Right ventricle myocardium superior (tissue), 1 donor: Measurements from ENCODE around the gene ARHGEF6. TPM values are rescaled to one million over a fixed set of nuclear protein-coding genes. Genes with fewer than 3 reads are reported as not detected.

Experiments used
- ATAC-seq: fragments of 200-7000 bp; cut with Tn5 transposase; one replicate; pipeline ENCODE4 v1.9.1; 2020; ENCODE audit warnings: mild to moderate bottlenecking; ENCODE audit not compliant: poor library complexity
- DNase-seq: peaks from one replicate; pipeline ENCODE4 v3.0.0-alpha.2; 2020
- intact Hi-C: fragments of 100-400 bp; cut with DNase I; formaldehyde crosslinking; loops from one replicate; pipeline ENCODE4 v1.11.2; 2022
- total RNA-seq: library from RNA; stranded (reverse); fragmentation: NEBNext Ultra II Directional; extraction: Animal tissue kit (Norgen Biotek cat#: 25700); gene quantifications from one replicate; pipeline ENCODE4 v1.2.1, GENCODE V29; 2021
- donor health status: DM: no; HTN: yes; CAD: no; lungs with severe emphysema.

ARHGEF6 gene
- total RNA-seq, 1 donor from 2014 or later = 36.8 TPM

GRCh38 chrX:136665258-136665900 lies 115.4 kb downstream of the ARHGEF6 start:
- ATAC-seq = no peak
- intact Hi-C loops = no loop called here
- no peak for DNase-seq

GRCh38 chrX:136662976-136663375 lies 117.8 kb downstream of the ARHGEF6 start:
- intact Hi-C loops = no loop called here
- no peak for DNase-seq
- no peak for ATAC-seq

- intact Hi-C loops = no loop called here
- ATAC-seq (no peak), DNase-seq (no peak)
Measured at GRCh38 chrX:136662104-136662503, 118.6 kb downstream of the ARHGEF6 start.

- intact Hi-C loops = no loop called here
- ATAC-seq (no peak), DNase-seq (no peak)
Measured at GRCh38 chrX:136660896-136661295, 119.8 kb downstream of the ARHGEF6 start.

GRCh38 chrX:136659174-136659573 lies 121.6 kb downstream of the ARHGEF6 start:
- intact Hi-C loops = no loop called here
- no peak for ATAC-seq
- no peak for DNase-seq

- intact Hi-C loops = no loop called here
- ATAC-seq (no peak), DNase-seq (no peak)
Measured at GRCh38 chrX:136658151-136658550, 122.6 kb downstream of the ARHGEF6 start.

GRCh38 chrX:136656361-136656964 lies 124.3 kb downstream of the ARHGEF6 start:
- intact Hi-C loops = no loop called here
- no peak for DNase-seq
- no peak for ATAC-seq

- intact Hi-C loops = no loop called here
- ATAC-seq (peak; percentile 39), DNase-seq (peak; percentile 45)
Measured at GRCh38 chrX:136652822-136653723, 127.7 kb downstream of the ARHGEF6 start.

- DNase-seq (no peak), ATAC-seq (no peak)
- intact Hi-C loops = no loop called here
Measured at GRCh38 chrX:136650811-136651210, 129.9 kb downstream of the ARHGEF6 start.

- DNase-seq = no peak
- ATAC-seq = no peak
- intact Hi-C loops = no loop called here
Measured at GRCh38 chrX:136647677-136648360, 132.9 kb downstream of the ARHGEF6 start, which contains the start of gene CD40LG. Gene CD40LG, plus strand, starts transcription at chrX:136648158. Its CDS starts 91 bp downstream, at chrX:136648249.

GRCh38 chrX:136646602-136647239 lies 134.0 kb downstream of the ARHGEF6 start:
- ATAC-seq = no peak
- no peak for DNase-seq
- intact Hi-C loops = no loop called here

- intact Hi-C loops = no loop called here
- DNase-seq = no peak
- ATAC-seq = no peak
Measured at GRCh38 chrX:136643243-136643642, 137.5 kb downstream of the ARHGEF6 start.

- intact Hi-C loops = no loop called here
- ATAC-seq = no peak
- DNase-seq = no peak
Measured at GRCh38 chrX:136639506-136640176, 141.1 kb downstream of the ARHGEF6 start.

GRCh38 chrX:136636121-136636520 lies 144.6 kb downstream of the ARHGEF6 start:
- intact Hi-C loops = no loop called here
- DNase-seq (no peak), ATAC-seq (no peak)

- intact Hi-C loops = no loop called here
- DNase-seq (no peak), ATAC-seq (no peak)
Measured at GRCh38 chrX:136635235-136635634, 145.5 kb downstream of the ARHGEF6 start.

- no peak for DNase-seq
- intact Hi-C loops = no loop called here
- ATAC-seq = no peak
Measured at GRCh38 chrX:136630881-136631280, 149.9 kb downstream of the ARHGEF6 start.

- DNase-seq (no peak), ATAC-seq (no peak)
- intact Hi-C loops = no loop called here
Measured at GRCh38 chrX:136629084-136629750, 151.5 kb downstream of the ARHGEF6 start.

- no peak for ATAC-seq
- DNase-seq = no peak
- intact Hi-C loops = no loop called here
Measured at GRCh38 chrX:136627409-136627808, 153.3 kb downstream of the ARHGEF6 start.
